ENCODE data around the gene HSPB9.

DNA sequence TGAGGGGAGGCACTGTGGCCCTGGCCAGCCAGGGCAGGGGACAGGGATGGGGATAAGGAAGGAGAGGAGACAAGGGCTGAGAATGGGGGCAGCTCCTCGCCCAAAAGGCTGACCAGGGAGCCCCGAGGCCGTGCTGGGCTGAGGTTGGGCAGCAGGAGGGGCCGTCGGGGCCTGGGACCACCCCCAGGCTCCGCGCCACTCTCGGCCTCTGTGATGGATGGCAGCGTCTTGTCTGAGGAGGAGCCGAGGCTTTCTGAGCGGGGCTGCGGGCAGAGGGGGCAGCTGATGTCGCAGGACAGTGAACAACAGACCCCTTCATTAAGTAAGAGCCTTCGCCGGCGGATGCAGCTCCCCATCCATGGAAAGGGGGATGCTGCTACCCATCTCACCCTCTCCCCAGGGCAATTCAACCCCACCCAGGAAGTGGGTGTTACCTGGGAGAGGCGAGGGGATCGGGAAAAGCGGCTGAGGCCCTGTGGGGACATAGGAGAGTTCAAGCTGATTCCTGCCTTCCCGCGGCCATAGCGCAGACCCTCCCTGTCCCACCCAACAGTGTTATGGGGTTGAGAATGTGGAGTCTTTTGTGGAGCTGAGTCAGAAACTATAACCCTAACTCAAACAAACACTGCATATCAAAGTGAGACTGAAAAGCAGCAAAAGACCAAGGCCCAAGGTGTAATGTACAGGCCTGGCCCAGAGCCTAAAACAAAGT, 41.2 kb downstream of the HSPB9 start:
- TF ChIP-seq GABPA (IDR thresholded peaks at IDR 0.05; ENCODE audit: low read depth) (no peak), SPI1 (IDR thresholded peaks at IDR 0.05; ENCODE audit: borderline replicate concordance, low read depth) (no peak), CTCF (IDR thresholded peaks at IDR 0.05; ENCODE audit: insufficient read depth, low read length) (no peak), POLR2AphosphoS5 (IDR thresholded peaks at IDR 0.05; ENCODE audit: low read depth) (no peak)
